ENCODE measurements around the gene LTF.

DNA sequence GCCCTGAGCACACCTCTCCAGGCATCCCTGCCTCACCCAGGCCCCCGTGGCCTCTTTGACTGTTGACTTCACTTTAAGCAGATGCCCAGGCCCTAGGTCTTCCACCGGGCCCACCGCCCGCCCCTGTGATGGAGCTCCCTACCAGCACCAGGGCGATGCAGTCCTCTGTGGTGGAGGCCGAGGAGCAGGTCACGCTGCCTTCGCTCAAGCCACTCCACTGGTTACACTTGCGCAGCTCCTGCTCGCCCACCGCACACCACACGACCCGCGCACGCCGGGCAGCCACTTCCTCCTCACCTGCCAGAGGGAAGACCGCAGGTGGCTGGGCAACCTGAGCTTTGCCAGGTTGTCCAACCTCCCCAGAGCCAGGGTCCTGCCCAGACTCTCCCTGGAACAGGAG, 16.0 kb downstream of the LTF start:
- TF ChIP-seq, protein P1, sequence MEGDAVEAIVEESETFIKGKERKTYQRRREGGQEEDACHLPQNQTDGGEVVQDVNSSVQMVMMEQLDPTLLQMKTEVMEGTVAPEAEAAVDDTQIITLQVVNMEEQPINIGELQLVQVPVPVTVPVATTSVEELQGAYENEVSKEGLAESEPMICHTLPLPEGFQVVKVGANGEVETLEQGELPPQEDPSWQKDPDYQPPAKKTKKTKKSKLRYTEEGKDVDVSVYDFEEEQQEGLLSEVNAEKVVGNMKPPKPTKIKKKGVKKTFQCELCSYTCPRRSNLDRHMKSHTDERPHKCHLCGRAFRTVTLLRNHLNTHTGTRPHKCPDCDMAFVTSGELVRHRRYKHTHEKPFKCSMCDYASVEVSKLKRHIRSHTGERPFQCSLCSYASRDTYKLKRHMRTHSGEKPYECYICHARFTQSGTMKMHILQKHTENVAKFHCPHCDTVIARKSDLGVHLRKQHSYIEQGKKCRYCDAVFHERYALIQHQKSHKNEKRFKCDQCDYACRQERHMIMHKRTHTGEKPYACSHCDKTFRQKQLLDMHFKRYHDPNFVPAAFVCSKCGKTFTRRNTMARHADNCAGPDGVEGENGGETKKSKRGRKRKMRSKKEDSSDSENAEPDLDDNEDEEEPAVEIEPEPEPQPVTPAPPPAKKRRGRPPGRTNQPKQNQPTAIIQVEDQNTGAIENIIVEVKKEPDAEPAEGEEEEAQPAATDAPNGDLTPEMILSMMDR (IDR thresholded peaks at IDR 0.05; ENCODE audit: low read depth, low read length, missing input control), result no peak
- no peak for TF ChIP-seq HNF4A (conservative IDR thresholded peaks at IDR 0.05)
